Caki2 (cell line): ENCODE measurements around the gene KAT7. TPM values are rescaled to one million over a fixed set of nuclear protein-coding genes. Genes with fewer than 3 reads are reported as not detected.

Experiments used
- DNase-seq: peaks from one replicate; pipeline ENCODE4 v3.0.0-alpha.2; 2015; ENCODE audit warnings: low read depth
- in situ Hi-C: cut with HindIII; loops from 2 replicates; pipeline ENCODE4 v1.10.0; 2016; ENCODE audit warnings: low sequenced_read_pairs, low pct_unique_long_range_greater_than_20kb, mixed read lengths
- total RNA-seq: library from RNA; depleted of rRNA; stranded (reverse); fragments of >200 nt; shearing (Covaris generic); gene quantifications from 2 replicates; pipeline ENCODE4 v1.2.3, GENCODE V29; 2014; ENCODE audit warnings: low replicate concordance

Gene KAT7
- total RNA-seq, 1 experiment from 2014 or later: 26.7 TPM

- in situ Hi-C loops: no loop called here
- peak; percentile 46 for DNase-seq
These were observed 42.1 kb downstream of the KAT7 start for GRCh38 chr17:49830605-49831004.

- DNase-seq: no peak
- in situ Hi-C loops: no loop called here
These were observed 44.5 kb downstream of the KAT7 start for GRCh38 chr17:49832840-49833599.

- no peak for DNase-seq
- in situ Hi-C loops: no loop called here
These were observed 45.8 kb downstream of the KAT7 start for GRCh38 chr17:49834118-49834743.

GRCh38 chr17:49835472-49835871 lies 47.0 kb downstream of the KAT7 start:
- in situ Hi-C loops: no loop called here
- DNase-seq: no peak

GRCh38 chr17:49836111-49837030 lies 47.9 kb downstream of the KAT7 start:
- DNase-seq: peak; percentile 78
- in situ Hi-C loops: no loop called here

- DNase-seq: no peak
- in situ Hi-C loops: no loop called here
These were observed 51.0 kb downstream of the KAT7 start for GRCh38 chr17:49839455-49839854.

GRCh38 chr17:49841548-49841947 lies 53.1 kb downstream of the KAT7 start:
- in situ Hi-C loops: no loop called here
- DNase-seq: no peak

GRCh38 chr17:49842371-49842770 lies 53.9 kb downstream of the KAT7 start:
- in situ Hi-C loops: no loop called here
- no peak for DNase-seq

- in situ Hi-C loops: no loop called here
- DNase-seq: no peak
These were observed 54.4 kb downstream of the KAT7 start for GRCh38 chr17:49842846-49843245.

GRCh38 chr17:49843774-49844350 lies 55.4 kb downstream of the KAT7 start:
- DNase-seq: no peak
- in situ Hi-C loops: no loop called here

- in situ Hi-C loops: no loop called here
- DNase-seq: no peak
These were observed 56.8 kb downstream of the KAT7 start for GRCh38 chr17:49845321-49845720.

GRCh38 chr17:49846938-49847712 lies 58.6 kb downstream of the KAT7 start:
- in situ Hi-C loops: no loop called here
- DNase-seq: no peak

- in situ Hi-C loops: no loop called here
- no peak for DNase-seq
These were observed 59.6 kb downstream of the KAT7 start, which contains the start of gene TAC4 for GRCh38 chr17:49848019-49848473. TSS of gene TAC4 (minus strand) at chr17:49848069. CDS start at chr17:49848017, 52 bp downstream.

GRCh38 chr17:49848739-49849138 lies 60.3 kb downstream of the KAT7 start:
- DNase-seq: no peak
- in situ Hi-C loops: no loop called here

GRCh38 chr17:49850218-49850610 lies 61.7 kb downstream of the KAT7 start:
- in situ Hi-C loops: no loop called here
- no peak for DNase-seq

GRCh38 chr17:49850772-49851386 lies 62.4 kb downstream of the KAT7 start:
- DNase-seq: no peak
- in situ Hi-C loops: no loop called here
